SK-N-SH (cell line): ENCODE data around the gene FLT3LG.

Source experiments
- EP300 ChIP-seq, 2 experiments: IDR thresholded peaks; 2 replicates each; pipeline versions ENCODE4 v1.4.0 to v1.6.1; 2012; ENCODE audit warnings: borderline replicate concordance in 1 of 2, low read depth in 1 of 2, low read length in 1 of 2
- EZH2phosphoT487 ChIP-seq: fragments of 200-600 bp; sonication (generic); IDR thresholded peaks from 2 replicates; pipeline ENCODE4 v1.6.1; 2017; ENCODE audit warnings: low read depth, mixed run types, mild to moderate bottlenecking, antibody characterized with exemption, moderate library complexity, borderline replicate concordance
- FOXJ3 ChIP-seq: sonication (generic); formaldehyde crosslinking; IDR thresholded peaks from 2 replicates; pipeline ENCODE4 v1.5.1; 2020; ENCODE audit warnings: mild to moderate bottlenecking, missing genetic modification reagents
- MAX ChIP-seq: IDR thresholded peaks from 2 replicates; pipeline ENCODE4 v1.4.0; 2012; ENCODE audit warnings: low read depth
- MXI1 ChIP-seq: IDR thresholded peaks from 2 replicates; pipeline ENCODE4 v1.6.1; 2012; ENCODE audit warnings: mild to moderate bottlenecking, low read depth, low read length, improper control_type of control experiment
- RAD21 ChIP-seq: IDR thresholded peaks from 2 replicates; pipeline ENCODE4 v1.6.1; 2012; ENCODE audit warnings: mild to moderate bottlenecking, low read length
- RCOR1 ChIP-seq: fragments of 150-350 bp; IDR thresholded peaks from 2 replicates; pipeline ENCODE4 v1.6.1; 2017; ENCODE audit warnings: antibody characterized with exemption, low read length
- REST ChIP-seq: IDR thresholded peaks from 2 replicates; pipeline ENCODE4 v1.6.1; 2012; ENCODE audit warnings: mild to moderate bottlenecking, low read depth, low read length, moderate library complexity
- SMC3 ChIP-seq: IDR thresholded peaks from 2 replicates; pipeline ENCODE4 v1.6.1; 2012; ENCODE audit warnings: low read depth, low read length, improper control_type of control experiment
- TAF1 ChIP-seq: IDR thresholded peaks from 2 replicates; pipeline ENCODE4 v1.6.1; 2012; ENCODE audit warnings: low read depth, mild to moderate bottlenecking, low read length, moderate library complexity, borderline replicate concordance
- TF ChIP-seq, protein P1 (sequence below): fragments of 200-600 bp; sonication (generic); IDR thresholded peaks from 2 replicates; pipeline ENCODE4 v1.6.1; 2017; ENCODE audit warnings: antibody characterized with exemption, mild to moderate bottlenecking, moderate library complexity

DNA sequence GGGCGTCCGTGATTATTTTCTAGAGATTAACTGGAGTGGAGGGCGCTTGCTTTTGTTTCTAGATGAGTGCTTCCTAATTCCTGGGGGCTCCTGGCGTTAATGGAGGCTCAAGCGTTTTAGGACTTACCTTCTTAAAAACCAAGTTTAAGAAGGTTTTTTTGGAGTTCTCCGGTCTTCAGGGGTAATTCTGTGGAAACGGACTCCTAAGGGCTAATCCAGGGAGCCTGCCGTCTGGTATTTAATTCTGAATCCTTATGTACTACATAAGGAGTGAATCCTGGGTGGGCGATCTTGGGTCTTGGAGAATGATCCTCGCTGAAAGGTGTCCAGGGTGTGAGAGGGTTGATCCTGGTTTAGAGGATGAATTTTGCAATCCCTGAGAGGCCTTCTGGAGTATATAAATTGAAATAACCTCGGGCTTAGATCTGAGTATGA is 22.6 kb downstream of the FLT3LG start:
- TF ChIP-seq MAX = no peak
- no peak for TF ChIP-seq RAD21
- TF ChIP-seq, protein P1, sequence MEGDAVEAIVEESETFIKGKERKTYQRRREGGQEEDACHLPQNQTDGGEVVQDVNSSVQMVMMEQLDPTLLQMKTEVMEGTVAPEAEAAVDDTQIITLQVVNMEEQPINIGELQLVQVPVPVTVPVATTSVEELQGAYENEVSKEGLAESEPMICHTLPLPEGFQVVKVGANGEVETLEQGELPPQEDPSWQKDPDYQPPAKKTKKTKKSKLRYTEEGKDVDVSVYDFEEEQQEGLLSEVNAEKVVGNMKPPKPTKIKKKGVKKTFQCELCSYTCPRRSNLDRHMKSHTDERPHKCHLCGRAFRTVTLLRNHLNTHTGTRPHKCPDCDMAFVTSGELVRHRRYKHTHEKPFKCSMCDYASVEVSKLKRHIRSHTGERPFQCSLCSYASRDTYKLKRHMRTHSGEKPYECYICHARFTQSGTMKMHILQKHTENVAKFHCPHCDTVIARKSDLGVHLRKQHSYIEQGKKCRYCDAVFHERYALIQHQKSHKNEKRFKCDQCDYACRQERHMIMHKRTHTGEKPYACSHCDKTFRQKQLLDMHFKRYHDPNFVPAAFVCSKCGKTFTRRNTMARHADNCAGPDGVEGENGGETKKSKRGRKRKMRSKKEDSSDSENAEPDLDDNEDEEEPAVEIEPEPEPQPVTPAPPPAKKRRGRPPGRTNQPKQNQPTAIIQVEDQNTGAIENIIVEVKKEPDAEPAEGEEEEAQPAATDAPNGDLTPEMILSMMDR = no peak
- TF ChIP-seq RCOR1 = no peak
- TF ChIP-seq FOXJ3 (CRISPR knock-in tag) = no peak
- TF ChIP-seq EP300 (IDR thresholded peaks at IDR 0.05; ENCODE audit: borderline replicate concordance in 1 of 2, low read depth in 1 of 2, low read length in 1 of 2) = no peak
- no peak for TF ChIP-seq MXI1
- TF ChIP-seq REST = no peak
- TF ChIP-seq SMC3 = no peak
- no peak for TF ChIP-seq EZH2phosphoT487
- TF ChIP-seq TAF1 = no peak
